ENCODE measurements around the gene ACADS.

ACADS gene

DNA sequence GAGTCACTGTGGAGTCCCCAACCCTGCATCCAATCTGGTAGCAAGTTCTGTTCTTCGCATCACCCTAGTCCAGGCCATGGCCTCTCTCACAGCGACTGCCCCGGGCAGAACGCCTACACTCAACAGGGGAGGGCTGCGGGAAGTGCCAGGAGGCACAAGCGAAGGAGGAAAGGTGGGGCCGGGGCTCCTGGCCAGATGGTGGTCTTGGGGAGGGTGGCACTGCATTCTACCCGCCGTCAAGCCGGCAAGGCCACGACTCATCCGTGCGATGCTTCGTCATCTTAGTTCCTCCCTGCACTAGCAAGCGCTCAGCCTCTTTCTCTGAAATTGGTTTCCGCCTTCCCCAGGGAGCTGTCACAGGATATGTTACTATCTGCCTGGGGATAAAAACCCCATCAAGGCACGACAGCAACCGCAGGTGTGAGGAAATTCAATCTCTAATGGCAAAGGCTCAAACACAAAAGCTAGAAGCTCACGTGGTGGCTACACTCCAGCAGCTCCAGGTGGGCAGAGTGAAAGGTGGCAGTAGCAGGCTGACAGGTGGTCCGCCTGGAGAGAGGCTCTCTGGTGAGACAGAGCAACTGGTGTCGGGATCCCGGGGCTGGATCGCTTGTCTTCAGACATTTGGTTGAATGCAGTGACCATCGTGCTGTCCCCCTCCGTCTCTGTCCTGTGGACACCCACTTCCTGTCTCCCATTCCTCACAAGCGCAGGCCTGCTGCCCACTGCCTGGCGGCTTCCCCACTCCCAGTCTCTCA lies 34.1 kb downstream of the ACADS start:
- no peak for DNase-seq

GRCh38 chr12:120760349-120761254 lies 35.0 kb downstream of the ACADS start:
- peak; percentile 19 for DNase-seq

- DNase-seq = no peak
Observed at GRCh38 chr12:120761519-120761934, 35.9 kb downstream of the ACADS start.

DNA sequence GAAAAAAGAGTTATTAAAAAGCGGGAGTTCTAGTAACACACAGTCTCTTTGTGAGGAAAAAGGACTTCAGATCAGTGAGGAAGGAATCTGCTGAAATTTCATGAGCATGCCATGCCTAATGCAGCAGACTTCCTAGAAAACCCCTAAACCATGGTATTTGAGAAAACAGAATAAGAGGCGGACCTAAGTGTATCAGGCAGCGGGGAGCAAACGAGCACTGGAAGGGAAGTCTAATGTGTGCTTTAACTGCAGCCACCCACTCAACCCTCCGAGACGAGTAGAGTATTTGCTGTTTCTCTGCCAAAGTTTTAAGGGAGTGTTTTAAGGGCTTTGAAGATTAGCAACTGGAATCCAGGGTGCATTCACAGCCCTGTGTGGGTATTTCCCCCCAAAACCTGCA lies 36.5 kb downstream of the ACADS start:
- DNase-seq = no peak

GRCh38 chr12:120763250-120763649 lies 37.6 kb downstream of the ACADS start:
- no peak for DNase-seq

GRCh38 chr12:120764816-120765215 lies 39.2 kb downstream of the ACADS start:
- no peak for DNase-seq

DNA sequence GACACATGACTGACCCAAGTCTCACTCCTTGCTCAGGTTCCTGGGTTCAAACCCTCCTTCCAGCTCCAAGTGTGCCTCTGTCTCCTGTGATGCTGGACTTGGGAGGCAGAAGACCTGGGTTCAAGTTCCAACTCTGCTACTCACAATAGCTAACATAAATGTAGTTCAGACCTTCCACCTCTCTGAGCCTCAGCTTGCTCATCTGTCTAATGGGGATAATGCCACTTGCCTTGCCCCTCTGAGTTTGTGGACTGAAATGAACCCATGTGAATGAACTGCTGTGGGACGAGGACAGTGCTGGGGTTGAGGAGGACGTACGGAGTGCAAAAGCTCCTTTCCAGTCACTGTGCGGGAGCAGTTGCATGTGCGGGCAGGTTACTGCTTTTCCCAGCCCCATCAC lies 40.9 kb downstream of the ACADS start:
- no peak for DNase-seq

- no peak for DNase-seq
Observed at GRCh38 chr12:120767071-120768024, 41.7 kb downstream of the ACADS start.

GRCh38 chr12:120771097-120771496 lies 45.5 kb downstream of the ACADS start:
- DNase-seq = no peak

- DNase-seq = no peak
Observed at GRCh38 chr12:120774169-120774916, 48.7 kb downstream of the ACADS start.

- DNase-seq = no peak
Observed at GRCh38 chr12:120775862-120776552, 50.4 kb downstream of the ACADS start.

GRCh38 chr12:120783197-120783596 lies 57.6 kb downstream of the ACADS start:
- peak; percentile 55 for DNase-seq

DNA sequence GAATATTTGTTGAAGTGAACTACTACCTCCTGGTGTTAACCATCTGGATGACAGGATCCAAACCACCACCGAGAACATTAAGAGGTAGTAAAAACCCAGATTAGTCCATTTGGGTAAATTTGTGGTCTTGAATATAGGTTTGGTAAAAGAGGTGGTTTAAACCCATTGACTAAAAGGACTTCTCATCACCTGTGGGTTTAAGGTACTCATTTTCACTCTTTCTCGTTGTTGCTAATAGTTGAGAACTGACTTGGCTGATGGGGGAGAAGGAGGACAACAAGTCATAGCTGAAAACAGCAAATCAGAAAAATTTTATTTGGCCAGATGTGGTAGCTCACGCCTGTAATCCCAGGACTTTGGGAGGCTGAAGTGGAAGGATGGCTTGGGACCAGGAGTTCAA lies 59.2 kb downstream of the ACADS start:
- no peak for DNase-seq

- DNase-seq = no peak
Observed at GRCh38 chr12:120787889-120788288, 62.3 kb downstream of the ACADS start.

All from CD4-positive, alpha-beta T cell treated with Interleukin-4 for 4 hours (primary cell).